ENCODE data around the gene ARHGEF11.
"Not testable (repeated sequence)": the region's sequence is repeated elsewhere in the genome, so short reads cannot be mapped to it uniquely, and the experiment has no call there.

The ARHGEF11 gene, protein sequence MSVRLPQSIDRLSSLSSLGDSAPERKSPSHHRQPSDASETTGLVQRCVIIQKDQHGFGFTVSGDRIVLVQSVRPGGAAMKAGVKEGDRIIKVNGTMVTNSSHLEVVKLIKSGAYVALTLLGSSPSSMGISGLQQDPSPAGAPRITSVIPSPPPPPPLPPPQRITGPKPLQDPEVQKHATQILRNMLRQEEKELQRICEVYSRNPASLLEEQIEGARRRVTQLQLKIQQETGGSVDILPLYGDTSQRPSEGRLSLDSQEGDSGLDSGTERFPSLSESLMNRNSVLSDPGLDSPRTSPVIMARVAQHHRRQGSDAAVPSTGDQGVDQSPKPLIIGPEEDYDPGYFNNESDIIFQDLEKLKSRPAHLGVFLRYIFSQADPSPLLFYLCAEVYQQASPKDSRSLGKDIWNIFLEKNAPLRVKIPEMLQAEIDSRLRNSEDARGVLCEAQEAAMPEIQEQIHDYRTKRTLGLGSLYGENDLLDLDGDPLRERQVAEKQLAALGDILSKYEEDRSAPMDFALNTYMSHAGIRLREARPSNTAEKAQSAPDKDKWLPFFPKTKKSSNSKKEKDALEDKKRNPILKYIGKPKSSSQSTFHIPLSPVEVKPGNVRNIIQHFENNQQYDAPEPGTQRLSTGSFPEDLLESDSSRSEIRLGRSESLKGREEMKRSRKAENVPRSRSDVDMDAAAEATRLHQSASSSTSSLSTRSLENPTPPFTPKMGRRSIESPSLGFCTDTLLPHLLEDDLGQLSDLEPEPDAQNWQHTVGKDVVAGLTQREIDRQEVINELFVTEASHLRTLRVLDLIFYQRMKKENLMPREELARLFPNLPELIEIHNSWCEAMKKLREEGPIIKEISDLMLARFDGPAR (N-terminal part only)

DNA sequence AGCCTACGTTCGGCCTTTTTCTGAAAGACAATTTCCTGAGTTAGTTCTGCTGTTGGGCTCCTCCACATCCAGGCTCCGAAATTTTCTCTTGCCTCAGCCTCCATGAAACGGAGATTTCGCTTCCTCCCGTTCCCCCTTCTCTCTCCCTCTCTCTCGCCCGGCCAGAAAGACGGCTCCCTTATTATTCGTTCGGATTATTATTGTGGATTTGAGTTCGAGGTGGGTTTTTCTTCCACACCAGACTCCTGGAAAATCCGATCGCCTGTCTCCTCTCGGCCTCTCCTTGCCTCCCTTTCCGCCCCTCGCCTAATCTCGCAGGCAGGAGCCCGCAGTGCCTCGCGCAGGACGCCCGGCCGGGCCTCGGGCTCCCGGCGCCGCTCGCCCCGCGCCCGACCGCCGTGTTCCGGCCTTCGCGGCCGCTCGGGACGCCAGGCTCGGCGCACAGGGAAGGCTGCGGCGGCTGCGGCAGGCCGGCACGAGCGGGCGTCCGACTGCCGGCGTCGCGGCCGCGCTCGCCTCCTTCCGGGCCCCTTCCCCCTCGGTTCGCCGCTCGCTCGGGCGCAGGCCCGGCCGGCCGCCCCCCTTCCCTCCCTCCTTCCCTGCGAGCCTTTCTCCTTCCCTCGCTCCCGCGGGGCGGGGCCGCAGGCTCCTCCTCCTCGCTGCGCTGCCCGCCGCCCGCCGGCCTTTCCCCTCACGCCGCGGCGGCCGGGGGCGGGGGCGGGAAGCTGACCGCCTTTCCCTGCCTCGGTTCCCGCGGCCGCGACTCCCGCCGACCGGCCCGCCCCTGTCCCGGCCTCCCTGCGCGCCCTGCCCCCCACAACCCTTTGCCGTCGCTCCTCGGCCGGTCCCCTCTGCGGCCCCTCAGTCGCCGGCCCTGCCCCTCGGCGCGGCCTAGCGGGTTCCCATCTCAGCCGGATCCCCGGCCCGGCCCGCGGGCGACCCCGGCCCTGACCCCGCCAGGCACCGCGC lies at the start of gene ARHGEF11:
Gene ARHGEF11, minus strand, starts transcription at position 493 of the 969 bp plus-strand sequence. CDS start 1,412 bp downstream, outside the sequence.
- peak; percentile 7 to 67 for DNase-seq

DNA sequence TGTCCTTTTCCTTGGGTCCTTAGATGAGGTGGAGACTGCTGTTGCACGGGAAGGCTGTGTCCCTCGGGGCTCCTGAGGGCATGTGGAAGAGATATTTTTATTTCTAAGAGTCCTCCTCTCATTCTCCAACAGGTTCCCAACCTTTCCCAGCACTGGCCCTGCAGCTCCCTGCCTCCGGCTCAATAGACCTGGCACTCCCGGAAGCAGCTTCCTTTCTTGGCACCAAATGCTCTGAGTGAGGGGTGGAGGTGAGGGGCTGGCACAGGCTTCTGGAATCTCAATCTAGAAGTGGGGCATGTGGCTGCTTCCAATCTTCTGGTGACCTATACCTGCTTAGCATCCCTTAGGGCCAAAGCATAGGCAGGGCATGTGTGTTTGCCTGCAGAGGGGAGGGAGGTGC lies 49.5 kb upstream of the ARHGEF11 start:
- DNase-seq: no peak

DNA sequence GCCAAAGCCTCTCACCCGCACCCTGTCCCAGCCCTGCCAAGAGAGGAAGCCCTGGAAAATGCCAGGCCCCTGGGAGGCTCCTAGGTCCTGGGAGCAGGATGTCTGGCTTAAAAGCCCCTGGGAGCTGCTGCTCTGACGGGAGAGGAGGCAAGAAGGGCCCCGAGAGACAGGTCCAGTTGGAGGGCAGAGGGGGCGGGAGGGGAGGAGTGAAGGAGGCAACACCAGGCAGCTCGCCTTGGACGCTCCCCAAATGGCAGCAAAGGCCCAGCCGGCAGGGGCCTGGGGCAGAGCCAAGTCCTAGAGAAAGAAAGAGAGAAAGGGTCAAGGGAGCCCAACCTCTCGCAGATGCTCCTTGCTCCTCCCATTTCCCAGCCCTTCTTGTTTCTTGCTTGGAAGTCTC lies 47.3 kb upstream of the ARHGEF11 start:
- no peak for DNase-seq

DNA sequence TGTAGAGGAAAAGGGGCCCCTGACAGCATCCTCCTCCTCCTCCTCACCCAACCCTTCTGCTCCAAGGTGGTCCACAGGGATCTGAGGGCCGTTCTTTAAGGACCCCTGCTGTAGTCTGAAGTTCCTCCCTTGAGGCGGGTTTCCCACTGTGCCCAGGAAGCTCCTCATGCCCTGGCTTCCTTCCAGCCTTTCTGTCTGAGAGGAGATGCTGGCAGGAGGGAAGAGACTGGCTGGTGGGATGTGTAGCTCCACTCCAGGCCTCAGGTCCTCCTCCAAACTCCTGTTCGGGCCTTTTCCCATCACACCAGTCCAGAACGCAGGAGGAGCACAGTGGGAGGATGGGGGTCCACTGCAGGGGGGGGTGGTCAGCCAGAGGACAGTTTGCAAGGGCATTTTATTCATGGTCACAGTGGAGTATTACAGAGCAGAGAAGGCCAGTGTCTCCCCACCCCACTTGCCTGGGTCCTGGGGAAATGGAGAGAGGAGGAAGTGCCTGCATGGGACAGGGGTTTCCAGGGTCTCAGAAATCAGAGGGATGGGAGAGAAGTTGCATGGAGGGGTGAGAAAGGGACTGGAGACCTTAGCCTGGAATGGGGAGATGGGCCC lies 46.2 kb upstream of the ARHGEF11 start:
- no peak for DNase-seq

DNA sequence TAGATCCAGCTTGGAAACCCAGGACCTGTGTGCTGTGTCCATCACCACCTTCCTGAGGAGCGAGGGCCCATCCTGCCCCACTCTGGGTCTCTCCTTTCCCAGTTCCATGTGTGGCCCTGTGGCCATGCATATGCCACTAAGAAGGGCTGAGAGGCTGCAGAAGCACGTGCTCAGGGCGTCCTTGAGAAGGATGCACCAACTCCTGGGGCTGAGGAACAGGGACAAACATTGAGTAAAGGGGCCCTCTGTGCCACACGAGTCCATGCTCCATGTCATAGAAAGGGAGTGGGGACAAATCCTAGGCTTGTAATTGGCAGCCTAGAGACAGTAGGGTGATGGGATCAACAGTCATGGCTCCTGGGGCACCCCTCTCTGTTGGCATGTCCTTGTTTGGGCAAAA lies 45.6 kb upstream of the ARHGEF11 start:
- no peak for DNase-seq

DNA sequence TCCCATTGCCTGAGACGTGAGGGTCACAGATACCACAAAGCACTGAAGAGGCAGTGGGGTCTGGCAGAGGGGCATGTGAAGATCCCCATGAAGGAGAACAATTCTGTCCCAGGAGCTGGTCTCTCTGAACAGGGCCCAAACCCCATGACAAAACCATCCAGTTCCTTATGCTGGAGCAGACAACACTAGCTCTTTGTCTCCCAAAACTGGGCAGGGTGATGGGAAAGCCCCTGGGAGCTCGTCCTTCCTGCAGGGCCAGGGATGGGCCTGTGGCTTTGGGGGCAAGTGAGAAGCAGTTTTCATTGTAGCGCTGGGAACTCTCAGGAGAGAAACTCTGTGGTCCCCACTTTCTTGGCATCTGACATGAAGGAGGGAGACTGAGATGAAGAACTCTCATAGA lies 45.2 kb upstream of the ARHGEF11 start:
- DNase-seq: no peak

DNA sequence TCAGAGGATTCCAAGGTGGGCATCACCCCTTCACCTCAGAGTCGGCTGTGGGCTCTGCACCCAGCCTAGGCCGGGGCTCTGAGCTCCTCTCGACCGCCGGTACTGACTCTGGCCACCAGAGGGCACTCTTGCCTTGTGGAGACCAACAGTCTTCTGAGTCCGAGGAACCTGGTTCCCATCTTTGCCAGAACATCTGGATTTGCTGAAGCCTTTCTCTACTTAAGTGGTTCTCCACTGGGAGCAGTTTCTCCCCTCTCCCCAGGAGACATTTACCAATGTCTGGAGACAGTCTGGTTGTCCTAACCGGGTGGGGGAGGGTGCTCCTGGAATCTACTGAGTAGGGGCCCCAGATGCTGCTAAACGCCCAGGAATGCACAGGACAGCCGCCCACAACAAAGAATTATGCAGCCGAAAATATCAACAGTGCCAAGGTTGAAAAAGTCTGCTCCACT lies 44.7 kb upstream of the ARHGEF11 start:
- DNase-seq: peak; percentile 37 to 54

DNA sequence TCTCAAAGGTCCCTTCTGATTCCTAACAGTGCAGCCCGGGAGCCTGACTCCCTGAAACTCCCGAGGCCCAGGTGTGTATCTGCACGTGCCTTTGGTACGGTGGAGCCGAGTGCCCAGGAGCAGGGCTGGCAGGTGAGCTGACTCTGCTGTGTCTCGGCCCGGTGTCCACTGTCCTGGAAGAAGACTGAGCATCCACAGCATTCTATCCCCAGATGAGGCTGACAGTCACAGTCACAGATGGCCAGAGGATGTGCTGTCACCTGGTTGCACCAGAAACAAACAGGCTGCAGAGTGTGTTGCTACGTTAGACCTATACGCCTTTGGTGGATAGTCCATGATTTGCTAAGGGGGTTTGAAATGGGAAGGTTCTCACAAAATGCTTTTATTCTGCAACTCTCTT lies 44.2 kb upstream of the ARHGEF11 start:
- no peak for DNase-seq

DNA sequence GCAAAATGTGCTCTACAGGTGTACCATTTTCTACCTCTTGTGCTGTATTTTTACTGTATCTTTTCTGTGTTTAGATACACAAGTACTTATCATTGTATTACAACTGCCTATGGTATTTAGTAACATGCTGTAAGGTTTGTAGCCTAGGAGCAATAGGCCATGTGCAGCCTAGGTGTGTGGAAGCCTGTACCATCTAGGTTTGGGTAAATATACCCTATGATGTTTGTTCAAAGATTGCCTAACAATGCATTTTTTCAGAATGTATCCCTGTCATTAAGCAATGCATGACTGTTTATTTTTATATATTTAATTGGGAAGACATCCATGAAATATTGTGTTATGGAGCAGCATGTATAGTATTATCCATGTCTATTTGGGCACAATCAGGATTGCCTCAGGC lies 43.1 kb upstream of the ARHGEF11 start:
- DNase-seq: no peak

DNA sequence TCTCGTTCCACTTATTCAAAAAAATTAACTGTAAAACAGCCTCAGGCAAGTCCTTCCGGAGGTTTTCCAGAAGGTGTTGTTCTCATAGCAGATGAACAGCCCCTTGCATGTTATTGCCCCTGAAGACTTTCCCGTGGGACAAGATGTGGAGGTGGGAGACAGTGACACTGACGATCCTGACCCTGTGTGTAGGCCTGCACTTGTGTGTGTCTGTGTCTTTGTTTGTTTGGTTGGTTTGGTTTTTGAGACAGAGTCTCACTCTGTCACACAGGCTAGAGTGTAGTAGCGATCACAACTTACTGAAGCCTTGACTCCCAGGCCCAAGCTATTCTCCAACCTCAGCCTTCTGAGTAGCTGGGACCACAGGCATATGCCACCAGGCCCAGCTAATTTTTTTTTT lies 41.5 kb upstream of the ARHGEF11 start:
- no peak for DNase-seq

DNA sequence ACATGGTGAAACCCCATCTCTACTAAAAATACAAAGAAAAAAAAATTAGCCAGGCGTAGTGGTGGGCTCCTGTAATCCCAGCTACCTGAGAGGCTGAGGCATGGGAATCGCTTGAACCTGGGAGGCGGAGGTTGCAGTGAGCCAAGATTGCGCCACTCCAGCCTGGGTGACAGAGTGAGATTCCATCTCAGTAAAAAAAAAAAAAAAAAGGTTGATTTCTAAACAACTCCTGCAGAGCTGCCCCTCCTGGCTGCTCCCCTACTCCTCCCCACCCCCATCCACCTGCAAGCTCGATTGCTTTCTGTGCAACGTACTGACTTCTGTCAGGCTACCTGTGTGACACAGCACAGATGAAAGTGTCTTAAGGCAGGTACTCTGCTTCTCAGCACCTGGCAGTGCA lies 40.8 kb upstream of the ARHGEF11 start:
- DNase-seq: no peak

DNA sequence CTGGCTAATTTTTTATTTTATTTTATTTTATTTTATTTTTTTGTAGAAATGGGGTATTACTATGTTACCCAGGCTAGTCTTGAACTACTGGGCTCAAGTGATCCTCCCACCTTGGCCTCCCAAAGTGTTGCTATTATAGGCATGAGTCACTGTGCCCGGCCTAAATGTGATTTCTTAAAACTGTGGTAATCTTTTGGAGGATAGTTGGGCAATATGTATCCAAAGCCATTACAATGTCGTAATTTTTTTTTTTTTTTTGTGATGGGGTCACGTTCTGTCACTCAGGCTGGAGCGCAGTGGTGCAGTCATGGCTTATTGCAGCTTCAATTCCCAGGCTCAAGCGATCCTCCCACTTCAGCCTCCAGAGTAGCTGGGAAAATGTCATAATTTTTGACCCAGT lies 39.9 kb upstream of the ARHGEF11 start:
- DNase-seq: no peak

DNA sequence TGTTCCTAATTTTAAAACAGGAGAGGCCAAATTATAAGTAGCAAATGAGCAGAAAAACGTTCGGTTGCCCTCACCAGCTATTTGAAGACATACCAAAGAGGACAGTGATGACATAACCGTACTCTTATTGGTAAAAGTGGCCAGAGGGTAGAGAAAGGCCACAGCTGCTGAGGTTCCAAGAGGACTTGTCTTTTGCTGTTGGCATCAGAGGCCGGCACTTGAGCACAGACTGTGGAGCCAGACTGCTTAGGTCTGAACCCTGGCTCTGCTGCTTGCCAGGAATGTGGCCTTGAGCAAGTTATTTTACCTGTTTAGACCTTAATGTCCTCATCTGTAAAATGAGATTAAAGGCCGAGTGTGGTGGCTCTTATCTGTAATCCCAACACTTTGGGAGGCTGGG lies 39.2 kb upstream of the ARHGEF11 start:
- DNase-seq: no peak

DNA sequence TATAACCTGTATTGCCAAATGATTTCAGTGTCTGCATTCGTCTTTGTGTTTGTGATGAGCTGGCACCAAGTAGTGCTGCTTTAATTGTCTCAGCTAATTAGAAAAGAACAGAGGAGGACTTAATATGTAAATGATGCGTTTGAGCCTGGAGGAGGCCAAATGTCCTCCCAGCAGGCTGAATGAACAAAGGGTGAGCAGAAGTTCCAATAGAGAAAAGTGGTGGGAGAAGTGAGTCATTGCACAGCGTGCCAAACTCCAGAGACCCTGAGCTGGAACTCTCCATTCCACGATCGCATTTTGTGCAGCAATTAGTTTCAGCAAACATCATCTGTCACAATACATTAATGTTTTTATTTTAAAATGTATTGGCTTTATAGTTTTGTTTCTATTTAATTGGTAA lies 36.2 kb upstream of the ARHGEF11 start:
- no peak for DNase-seq

DNA sequence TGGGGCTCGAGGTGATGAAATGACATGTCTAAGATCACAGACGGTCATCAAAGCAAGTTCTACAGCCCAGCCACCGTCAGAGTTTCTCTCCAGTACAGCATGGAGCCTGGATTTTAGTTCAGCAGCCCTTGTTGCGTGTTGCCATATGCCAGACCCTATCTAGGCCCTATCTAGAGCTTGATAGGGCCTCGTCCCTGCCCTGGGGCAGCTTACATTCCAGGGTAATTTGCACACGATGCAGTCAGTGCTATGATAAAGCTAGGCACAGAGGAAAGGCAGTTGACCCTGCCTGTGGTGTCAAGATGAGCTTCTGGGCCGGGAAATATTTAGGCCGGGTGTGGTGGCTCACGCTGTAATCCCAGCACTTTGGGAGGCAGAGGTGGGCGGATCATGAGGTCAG lies 35.2 kb upstream of the ARHGEF11 start:
- no peak for DNase-seq

DNA sequence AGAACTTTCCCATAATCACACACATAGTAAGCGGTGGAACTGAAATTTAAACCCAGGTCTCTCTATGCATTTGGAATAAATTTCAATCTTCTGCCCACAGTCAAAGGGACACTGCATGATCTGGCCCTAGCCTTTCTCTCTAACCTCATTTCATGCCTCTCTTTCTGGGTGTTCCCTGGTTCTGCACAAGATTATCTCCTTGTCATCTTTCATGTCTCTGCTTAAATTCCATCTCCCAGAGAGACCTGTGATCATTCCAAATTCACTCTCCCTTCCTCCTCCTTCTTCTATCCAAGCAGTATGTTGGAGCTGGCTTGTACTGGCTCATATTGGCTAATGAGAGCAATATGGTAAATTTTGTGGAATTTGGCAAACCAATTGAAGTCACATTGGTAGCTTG lies 31.9 kb upstream of the ARHGEF11 start:
- DNase-seq: no peak

DNA sequence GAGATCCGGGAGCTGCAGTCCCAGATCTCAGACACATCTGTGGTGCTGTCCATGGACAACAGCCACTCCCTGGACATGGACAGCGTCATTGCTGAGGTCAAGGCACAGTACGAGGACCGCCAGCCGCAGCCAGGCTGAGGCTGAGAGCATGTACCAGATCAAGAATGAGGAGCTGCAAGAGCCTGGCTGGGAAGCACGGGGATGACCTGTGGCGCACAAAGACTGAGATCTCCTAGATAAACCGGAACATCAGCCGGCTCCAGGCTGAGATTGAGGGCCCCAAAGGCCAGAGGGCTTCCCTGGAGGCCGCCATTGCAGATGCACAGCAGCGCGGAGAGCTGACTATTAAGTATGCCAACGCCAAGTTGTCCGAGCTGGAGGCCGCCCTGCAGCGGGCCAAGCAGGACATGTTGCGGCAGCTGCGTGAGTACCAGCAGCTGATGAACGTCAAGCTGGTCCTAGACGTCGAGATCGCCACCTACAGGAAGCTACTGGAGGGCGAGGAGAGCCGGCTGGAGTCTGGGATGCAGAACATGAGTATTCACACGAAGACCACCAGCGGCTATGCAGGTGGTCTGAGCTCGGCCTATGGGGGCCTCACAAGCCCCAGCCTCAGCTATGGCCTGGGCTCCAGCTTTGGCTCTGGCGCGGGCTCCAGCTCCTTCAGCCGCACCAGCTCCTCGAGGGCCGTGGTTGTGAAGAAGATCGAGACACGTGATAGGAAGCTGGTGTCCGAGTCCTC lies 28.6 kb upstream of the ARHGEF11 start:
- peak in 1 of 2 donors; percentile 13 for DNase-seq

DNA sequence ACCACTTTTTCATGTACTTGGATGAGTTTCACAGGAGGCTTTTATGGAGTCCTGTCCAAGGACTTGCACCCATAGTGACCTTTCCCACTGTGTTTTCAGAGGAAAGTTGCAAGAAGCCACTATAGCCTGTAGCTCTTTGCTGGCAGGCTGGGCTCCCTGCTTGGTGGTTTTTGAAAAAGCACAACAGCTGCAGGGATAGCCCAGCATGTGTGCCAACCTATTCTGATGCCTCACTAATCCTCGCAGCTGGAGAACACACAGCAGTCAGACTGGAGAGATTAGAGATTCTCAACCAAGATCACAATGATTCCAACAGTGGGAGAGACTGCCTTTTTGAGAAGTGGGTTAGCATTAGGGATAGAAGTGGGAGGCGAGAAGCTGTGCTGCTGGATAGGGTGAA lies 24.1 kb upstream of the ARHGEF11 start:
- DNase-seq: no peak

DNA sequence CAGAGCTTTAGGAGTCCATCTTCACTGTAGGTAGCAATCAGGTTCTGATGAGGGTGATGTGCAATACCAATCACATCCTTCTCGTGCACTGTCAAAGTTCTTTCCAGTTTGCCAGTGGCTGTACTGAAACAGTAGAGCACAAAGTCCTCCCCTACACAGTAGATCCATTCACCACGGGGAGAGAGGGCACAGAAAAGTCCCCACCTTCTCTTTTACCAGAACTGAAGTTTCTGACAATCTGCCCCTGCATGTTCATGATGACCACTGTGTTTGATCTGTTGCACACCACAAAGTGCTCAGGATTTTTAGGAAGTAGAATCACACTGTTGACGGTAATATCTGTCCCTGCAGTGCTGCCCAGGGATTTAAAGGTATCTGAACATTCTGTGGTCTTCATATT lies 13.7 kb upstream of the ARHGEF11 start:
- DNase-seq: not testable (repeated sequence)

DNA sequence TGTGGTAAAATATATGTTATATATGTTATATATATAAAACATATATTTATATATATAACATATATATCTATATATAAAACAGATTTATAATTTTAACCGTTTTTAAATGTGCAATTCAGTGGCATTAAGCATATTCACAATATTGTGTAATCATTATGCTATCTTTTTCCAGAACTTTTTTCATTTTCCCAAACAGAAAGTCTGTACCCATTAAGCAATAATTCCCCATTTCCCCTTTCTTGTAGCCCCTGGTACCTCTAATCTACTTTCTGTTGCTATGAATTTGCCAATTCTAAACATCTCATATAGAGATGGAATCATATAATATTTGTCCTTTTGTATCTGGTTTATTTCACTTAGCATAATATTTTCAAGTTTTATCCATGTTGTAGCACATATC lies 10.7 kb upstream of the ARHGEF11 start:
- DNase-seq: no peak

DNA sequence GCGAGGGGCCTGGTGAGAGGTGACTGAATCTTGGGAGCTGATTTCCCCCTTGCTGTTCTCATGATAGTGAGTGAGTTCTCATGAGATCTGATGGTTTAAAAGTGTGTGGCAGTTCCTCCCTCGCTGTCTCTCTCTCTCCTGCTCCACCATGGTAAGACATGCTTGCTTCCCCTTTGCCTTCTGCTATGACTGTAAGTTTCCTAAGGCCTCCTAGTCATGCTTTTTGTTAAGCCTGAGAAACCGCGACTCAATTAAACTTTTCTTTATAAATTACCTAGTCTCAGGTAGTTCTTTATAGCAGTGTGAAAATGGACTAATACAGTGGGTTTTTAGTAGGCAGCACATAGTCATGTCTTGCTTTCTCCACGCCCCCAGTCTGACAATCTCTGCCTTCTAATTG lies 10.2 kb upstream of the ARHGEF11 start:
- DNase-seq: not testable (repeated sequence)

DNA sequence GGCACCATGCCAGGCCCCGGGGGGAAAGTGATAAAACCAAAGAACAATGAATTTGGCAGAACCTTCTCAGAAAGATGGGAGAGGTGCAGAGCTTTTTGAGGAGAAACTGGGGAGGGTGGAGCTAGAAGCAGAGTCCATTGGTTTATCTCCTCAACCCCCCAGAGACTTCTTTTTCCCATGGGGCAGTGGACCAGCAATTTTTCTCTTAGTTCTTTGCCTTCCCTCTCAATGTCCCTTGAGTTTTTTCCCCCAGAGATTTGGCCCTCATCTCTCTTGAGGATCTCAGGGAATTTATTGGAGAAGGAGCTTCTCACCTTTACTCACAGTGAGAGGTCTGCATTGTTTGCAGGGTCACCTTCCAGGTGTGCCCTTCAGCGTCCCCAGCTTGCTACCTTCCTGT lies 5.3 kb upstream of the ARHGEF11 start:
- no peak for DNase-seq
